ENCODE results near the gene GRIN3A. TPM values are rescaled to one million over a fixed set of nuclear protein-coding genes. Genes with fewer than 3 reads are reported as not detected.
"Not testable (repeated sequence)": the region's sequence is repeated elsewhere in the genome, so short reads cannot be mapped to it uniquely, and the experiment has no call there.

The GRIN3A gene
- total RNA-seq, 4 donors from 2014 or later, result 0.21 TPM; not detected in 3

DNA sequence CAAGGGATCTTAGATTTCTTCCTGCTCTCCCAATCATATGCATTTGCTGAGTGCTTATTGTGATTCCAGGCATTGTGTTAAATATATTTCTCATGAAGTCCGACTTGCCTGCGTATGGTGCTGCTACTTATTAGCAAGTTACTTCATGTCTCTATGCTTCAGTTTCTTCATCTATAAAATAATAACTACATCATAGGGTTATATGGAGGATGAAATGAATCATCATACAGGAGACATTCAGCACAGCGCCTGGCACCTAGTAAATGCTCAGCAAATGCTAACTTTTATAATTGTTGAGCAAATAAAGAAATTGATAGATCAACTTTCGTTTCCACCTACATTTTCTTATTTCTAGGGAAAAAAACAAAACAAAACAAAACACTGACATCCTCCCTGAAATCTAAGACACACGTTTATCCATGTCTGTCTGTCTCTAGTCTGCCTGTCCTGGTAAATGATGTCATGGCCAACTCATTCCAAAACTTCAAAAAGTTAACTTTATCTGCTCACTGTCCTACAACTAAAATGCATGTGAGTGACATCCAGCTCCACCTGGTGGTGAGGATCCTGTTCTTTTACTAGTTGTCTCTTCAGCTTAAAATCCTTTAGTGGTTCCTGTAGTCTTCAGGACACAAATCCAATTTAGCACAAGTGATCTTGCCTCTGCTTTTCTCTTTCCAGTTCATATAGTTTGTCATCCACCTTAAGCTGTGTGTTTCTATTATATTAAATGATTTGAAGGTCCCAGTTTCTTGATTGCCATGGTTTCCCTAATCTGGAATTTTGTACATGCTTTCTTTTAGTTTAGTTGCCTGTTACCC, 171.3 kb downstream of the GRIN3A start:
- Histone ChIP-seq H3K4me3 (no peak overlapping the region), H3K9me3 (no peaks in the 10 kb centered on the region), H3K27ac (no peak overlapping the region), H3K4me1 (no peaks in the 10 kb centered on the region), H3K36me3 (peaks cover 46% of the 10 kb centered on the region), H3K27me3 (no peaks in the 10 kb centered on the region)
- no peak for DNase-seq (ENCODE audit: low spot score in 2 of 2)
- WGBS, result 80% methylated on average over 5 of the region's 5 CpGs
- TF ChIP-seq EP300 (IDR thresholded peaks at IDR 0.05), result no peak
- TF ChIP-seq, protein P1, sequence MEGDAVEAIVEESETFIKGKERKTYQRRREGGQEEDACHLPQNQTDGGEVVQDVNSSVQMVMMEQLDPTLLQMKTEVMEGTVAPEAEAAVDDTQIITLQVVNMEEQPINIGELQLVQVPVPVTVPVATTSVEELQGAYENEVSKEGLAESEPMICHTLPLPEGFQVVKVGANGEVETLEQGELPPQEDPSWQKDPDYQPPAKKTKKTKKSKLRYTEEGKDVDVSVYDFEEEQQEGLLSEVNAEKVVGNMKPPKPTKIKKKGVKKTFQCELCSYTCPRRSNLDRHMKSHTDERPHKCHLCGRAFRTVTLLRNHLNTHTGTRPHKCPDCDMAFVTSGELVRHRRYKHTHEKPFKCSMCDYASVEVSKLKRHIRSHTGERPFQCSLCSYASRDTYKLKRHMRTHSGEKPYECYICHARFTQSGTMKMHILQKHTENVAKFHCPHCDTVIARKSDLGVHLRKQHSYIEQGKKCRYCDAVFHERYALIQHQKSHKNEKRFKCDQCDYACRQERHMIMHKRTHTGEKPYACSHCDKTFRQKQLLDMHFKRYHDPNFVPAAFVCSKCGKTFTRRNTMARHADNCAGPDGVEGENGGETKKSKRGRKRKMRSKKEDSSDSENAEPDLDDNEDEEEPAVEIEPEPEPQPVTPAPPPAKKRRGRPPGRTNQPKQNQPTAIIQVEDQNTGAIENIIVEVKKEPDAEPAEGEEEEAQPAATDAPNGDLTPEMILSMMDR (IDR thresholded peaks at IDR 0.05), result peak in 1 of 2 donors; percentile 23

DNA sequence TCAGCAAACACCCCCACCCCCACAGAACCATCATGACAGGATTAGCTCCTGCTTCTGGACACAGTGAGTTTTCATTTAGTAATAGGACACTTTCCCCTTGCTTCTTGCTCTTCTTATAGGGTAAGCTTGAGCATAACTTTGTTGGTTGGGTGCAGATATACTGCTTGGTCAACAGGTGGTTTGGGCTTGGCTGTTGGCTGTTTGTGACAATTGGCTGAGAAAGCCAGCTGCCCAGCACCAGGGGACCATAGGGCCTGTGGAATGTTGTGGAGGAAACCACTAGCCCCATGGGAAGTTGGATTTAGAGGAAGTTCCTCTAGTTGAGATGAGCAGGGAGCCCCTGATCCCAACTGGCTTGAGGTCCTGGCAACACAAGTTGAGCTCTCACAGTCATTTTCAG, 174.2 kb downstream of the GRIN3A start:
- no peak for DNase-seq (ENCODE audit: low spot score in 2 of 2)
- Histone ChIP-seq H3K27ac (no peak overlapping the region), H3K9me3 (peaks cover under 1% of the 10 kb centered on the region), H3K36me3 (peaks cover 74% of the 10 kb centered on the region), H3K27me3 (no peaks in the 10 kb centered on the region), H3K4me1 (no peaks in the 10 kb centered on the region), H3K4me3 (no peak overlapping the region)
- TF ChIP-seq EP300 (IDR thresholded peaks at IDR 0.05) (no peak), POLR2A (IDR thresholded peaks at IDR 0.05) (no peak), POLR2AphosphoS5 (IDR thresholded peaks at IDR 0.05) (no peak)

DNA sequence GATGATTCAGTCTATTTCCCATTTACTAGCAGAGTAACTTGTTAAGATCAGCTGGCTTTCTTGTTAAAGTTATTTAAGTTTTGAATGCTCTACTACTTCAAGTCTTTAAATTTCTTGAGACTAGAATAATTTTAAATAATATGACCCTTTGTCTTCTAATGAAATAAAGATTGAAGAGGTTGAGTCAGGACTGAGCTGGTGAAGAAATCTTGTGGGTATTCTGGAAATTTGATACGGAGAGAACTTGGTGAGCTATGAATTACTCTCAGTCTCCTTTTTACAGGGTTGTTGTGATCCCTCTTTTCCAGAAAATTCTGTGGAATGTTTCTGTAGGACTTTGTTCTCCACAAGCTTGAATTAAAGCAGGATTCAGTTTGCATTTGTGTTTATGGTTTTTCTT, 175.5 kb downstream of the GRIN3A start:
- DNase-seq (ENCODE audit: low spot score in 2 of 2), result no peak
- H3K9me3 ChIP-seq, result peaks cover 3% of the 10 kb centered on the region
- H3K27me3 ChIP-seq, result no peaks in the 10 kb centered on the region
- 93% methylated on average over 1 of the region's 1 CpG for WGBS
- H3K27ac ChIP-seq, result no peak overlapping the region
- H3K4me3 ChIP-seq, result no peak overlapping the region
- peaks cover 76% of the 10 kb centered on the region for H3K36me3 ChIP-seq
- TF ChIP-seq POLR2A (IDR thresholded peaks at IDR 0.05), result no peak
- TF ChIP-seq POLR2AphosphoS5 (IDR thresholded peaks at IDR 0.05), result no peak
- TF ChIP-seq, protein P1 (IDR thresholded peaks at IDR 0.05), result no peak
- TF ChIP-seq EP300 (IDR thresholded peaks at IDR 0.05), result no peak
- no peaks in the 10 kb centered on the region for H3K4me1 ChIP-seq

DNA sequence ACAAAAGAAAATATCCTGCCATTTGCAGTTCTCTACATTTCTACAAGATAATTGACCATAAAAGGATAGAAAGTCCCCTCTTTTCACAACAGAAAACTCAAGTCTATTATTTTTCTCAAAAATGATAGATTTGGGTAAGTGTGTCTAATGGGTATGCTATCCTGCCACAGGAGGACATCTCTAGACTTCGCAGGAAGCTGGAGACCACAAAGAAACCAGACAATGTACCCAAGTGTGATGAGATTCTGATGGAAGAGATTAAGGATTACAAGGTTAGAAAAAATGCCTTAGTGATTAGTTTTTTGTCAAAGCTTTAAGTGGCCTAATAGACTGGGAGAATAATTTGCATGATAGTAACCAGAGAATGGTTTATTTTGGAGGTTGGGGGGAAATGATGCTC, 176.7 kb downstream of the GRIN3A start:
- Histone ChIP-seq H3K4me3 (no peak overlapping the region), H3K4me1 (no peaks in the 10 kb centered on the region), H3K27me3 (no peaks in the 10 kb centered on the region), H3K27ac (no peak overlapping the region), H3K9me3 (peaks cover 3% of the 10 kb centered on the region), H3K36me3 (peaks cover 86% of the 10 kb centered on the region)
- TF ChIP-seq POLR2AphosphoS5 (IDR thresholded peaks at IDR 0.05), result no peak
- no peak for TF ChIP-seq POLR2A (IDR thresholded peaks at IDR 0.05)
- no peak for TF ChIP-seq EP300 (IDR thresholded peaks at IDR 0.05)
- TF ChIP-seq, protein P1 (IDR thresholded peaks at IDR 0.05), result no peak
- 91% methylated on average over 1 of the region's 1 CpG for WGBS
- DNase-seq (ENCODE audit: low spot score in 2 of 2), result no peak

DNA sequence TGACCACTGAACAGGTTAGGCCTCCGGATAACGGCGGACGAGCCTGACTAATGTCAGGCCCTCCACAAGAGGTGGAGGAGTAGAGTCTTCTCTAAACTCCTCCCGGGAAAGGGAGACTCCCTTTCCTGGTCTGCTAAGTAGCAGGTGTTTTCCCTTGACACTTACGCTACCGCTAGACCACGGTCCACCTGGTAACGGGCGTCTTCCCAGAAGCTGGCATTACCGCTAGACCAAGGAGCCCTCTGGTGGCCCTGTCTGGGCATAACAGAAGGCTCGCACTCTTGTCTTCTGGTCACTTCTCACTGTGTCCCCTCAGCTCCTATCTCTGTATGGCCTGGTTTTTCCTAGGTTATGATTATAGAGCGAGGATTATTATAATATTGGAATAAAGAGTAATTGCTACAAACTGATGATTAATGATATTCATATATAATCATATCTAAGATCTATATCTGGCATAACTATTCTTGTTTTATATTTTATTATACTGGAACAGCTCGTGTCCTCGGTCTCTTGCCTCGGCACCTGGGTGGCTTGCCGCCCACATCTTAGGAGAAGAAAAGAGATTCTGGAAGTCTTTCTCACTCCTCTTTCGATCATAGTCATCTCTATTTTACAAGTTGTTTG, 188.9 kb downstream of the GRIN3A start:
- H3K4me3 ChIP-seq; H3K27ac ChIP-seq; H3K27me3 ChIP-seq; H3K9me3 ChIP-seq; H3K4me1 ChIP-seq; DNase-seq (ENCODE audit: low spot score in 2 of 2): not testable (repeated sequence)
- 90% methylated on average over 18 of the region's 18 CpGs for WGBS
- peaks cover 90% of the 10 kb centered on the region for H3K36me3 ChIP-seq

DNA sequence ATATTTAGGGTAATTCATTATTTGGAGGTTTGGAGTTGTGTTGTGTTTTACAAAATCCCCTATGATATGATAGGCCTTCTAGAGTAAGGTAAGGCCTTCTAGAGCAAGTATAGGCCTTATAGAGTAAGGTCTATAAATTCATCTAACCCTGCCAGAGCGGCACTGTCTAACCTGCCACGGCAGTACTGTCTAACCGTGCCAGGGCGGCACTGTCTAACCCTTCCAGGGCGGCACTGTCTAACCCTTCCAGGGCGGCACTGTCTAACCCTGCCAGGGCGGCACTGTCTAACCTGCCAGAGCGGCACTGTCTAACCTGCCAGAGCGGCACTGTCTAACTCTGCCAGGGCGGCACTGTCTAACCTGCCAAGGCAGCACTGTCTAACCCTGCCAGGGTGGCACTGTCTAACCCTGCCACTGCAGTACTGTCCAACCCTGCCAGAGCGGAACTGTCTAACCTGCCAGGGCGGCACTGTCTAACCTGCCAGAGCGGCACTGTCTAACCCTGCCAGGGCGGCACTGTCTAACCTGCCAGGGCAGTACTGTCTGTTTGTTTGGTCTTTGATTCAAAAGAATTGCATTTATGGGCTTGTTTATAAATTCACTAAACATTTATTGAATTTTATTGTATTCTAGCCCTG, 195.2 kb downstream of the GRIN3A start:
- H3K36me3 ChIP-seq, result peaks cover 59% of the 10 kb centered on the region
- H3K27ac ChIP-seq, result no peak overlapping the region
- no peaks in the 10 kb centered on the region for H3K9me3 ChIP-seq
- 54% methylated on average over 12 of the region's 14 CpGs for WGBS
- H3K4me3 ChIP-seq, result no peak overlapping the region
- H3K27me3 ChIP-seq, result no peaks in the 10 kb centered on the region
- DNase-seq (ENCODE audit: low spot score in 2 of 2), result no peak
- TF ChIP-seq EP300 (IDR thresholded peaks at IDR 0.05), result no peak
- TF ChIP-seq, protein P1 (IDR thresholded peaks at IDR 0.05), result no peak
- TF ChIP-seq POLR2A (IDR thresholded peaks at IDR 0.05), result no peak
- TF ChIP-seq POLR2AphosphoS5 (IDR thresholded peaks at IDR 0.05), result no peak
- peaks cover 5% of the 10 kb centered on the region for H3K4me1 ChIP-seq
